Measurements from ENCODE around the gene PKP1.

DNA sequence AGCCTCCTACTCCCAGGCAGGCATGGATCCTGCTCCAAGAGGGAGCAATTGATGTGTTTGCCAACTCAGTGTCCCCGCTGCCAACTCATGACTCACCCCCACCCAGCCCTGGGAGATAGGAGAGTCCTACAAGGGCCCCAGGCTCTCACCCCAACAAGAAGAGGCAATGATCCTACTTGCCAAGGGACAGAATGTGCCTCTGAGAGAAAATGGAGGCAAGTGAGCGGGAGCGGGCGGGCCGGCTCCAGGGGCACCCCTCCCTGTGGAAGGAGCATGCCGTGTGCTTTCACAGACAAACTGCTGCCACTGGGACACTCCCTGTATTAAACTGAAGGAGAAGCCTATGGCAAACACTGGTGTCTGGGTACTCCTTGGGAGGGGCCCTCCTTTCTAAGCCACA, 16.7 kb downstream of the PKP1 start:
- no peak for TF ChIP-seq ZNF565 (CRISPR knock-in tag; conservative IDR thresholded peaks at IDR 0.05; ENCODE audit: low read depth)
- TF ChIP-seq ZNF8 (CRISPR knock-in tag; IDR thresholded peaks at IDR 0.05): no peak
- TF ChIP-seq, protein P1, sequence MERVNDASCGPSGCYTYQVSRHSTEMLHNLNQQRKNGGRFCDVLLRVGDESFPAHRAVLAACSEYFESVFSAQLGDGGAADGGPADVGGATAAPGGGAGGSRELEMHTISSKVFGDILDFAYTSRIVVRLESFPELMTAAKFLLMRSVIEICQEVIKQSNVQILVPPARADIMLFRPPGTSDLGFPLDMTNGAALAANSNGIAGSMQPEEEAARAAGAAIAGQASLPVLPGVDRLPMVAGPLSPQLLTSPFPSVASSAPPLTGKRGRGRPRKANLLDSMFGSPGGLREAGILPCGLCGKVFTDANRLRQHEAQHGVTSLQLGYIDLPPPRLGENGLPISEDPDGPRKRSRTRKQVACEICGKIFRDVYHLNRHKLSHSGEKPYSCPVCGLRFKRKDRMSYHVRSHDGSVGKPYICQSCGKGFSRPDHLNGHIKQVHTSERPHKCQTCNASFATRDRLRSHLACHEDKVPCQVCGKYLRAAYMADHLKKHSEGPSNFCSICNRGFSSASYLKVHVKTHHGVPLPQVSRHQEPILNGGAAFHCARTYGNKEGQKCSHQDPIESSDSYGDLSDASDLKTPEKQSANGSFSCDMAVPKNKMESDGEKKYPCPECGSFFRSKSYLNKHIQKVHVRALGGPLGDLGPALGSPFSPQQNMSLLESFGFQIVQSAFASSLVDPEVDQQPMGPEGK (CRISPR knock-in tag; IDR thresholded peaks at IDR 0.05; ENCODE audit: borderline replicate concordance): no peak
- TF ChIP-seq RARB (CRISPR knock-in tag; IDR thresholded peaks at IDR 0.05): no peak
- TF ChIP-seq, protein P2, sequence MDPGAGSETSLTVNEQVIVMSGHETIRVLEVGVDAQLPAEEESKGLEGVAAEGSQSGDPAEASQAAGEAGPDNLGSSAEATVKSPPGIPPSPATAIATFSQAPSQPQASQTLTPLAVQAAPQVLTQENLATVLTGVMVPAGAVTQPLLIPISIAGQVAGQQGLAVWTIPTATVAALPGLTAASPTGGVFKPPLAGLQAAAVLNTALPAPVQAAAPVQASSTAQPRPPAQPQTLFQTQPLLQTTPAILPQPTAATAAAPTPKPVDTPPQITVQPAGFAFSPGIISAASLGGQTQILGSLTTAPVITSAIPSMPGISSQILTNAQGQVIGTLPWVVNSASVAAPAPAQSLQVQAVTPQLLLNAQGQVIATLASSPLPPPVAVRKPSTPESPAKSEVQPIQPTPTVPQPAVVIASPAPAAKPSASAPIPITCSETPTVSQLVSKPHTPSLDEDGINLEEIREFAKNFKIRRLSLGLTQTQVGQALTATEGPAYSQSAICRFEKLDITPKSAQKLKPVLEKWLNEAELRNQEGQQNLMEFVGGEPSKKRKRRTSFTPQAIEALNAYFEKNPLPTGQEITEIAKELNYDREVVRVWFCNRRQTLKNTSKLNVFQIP (CRISPR knock-in tag; IDR thresholded peaks at IDR 0.05; ENCODE audit: borderline replicate concordance, low read depth): no peak
- TF ChIP-seq TCF4 (CRISPR knock-in tag; IDR thresholded peaks at IDR 0.05; ENCODE audit: borderline replicate concordance): no peak
- no peak for TF ChIP-seq ARNTL (CRISPR knock-in tag; IDR thresholded peaks at IDR 0.05; ENCODE audit: borderline replicate concordance, low read depth)

Data from SK-N-SH treated with all-trans-retinoic acid at 6 μM for 48 hours (cell line).